SK-N-SH (cell line): ENCODE measurements around the gene TAOK3. TPM values are rescaled to one million over a fixed set of nuclear protein-coding genes. Genes with fewer than 3 reads are reported as not detected.

Experiments
- CTCF ChIA-PET: fragments of 300-600, 350-600 bp; formaldehyde crosslinking; extraction: SDS; loops from one replicate; lab custom pipeline; 2021; lab: Yijun Ruan, JAX
- POLR2A ChIA-PET: fragments of 350-600 bp; sonication (Branson Sonifier 250); formaldehyde crosslinking; extraction: SDS; loops from one replicate; lab custom pipeline; 2020; ENCODE audit warnings: antibody characterized with exemption, inconsistent platforms; lab: Yijun Ruan, JAX
- DNase-seq: peaks from one replicate; pipeline ENCODE4 v3.0.0; 2012
- H2AFZ ChIP-seq: fragments of 200-600 bp; sonication (generic); 2 replicates; pipeline ENCODE4 v1.8.1; 2016; ENCODE audit warnings: antibody characterized with exemption, mild to moderate bottlenecking, low read depth
- H3F3A ChIP-seq: fragments of 200-600 bp; sonication (generic); replicated peaks from 2 replicates; pipeline ENCODE3; 2016; ENCODE audit warnings: antibody characterized with exemption, mild to moderate bottlenecking; ENCODE audit not compliant: insufficient read depth
- H3K27ac ChIP-seq, 2 experiments: fragments of 200-500 bp in 1 of 2; fragments of 200-600 bp in 1 of 2; sonication (Bioruptor generic) in 1 of 2; sonication (generic), shearing (Covaris generic) in 1 of 2; 2 replicates each; pipeline versions ENCODE4 v1.5.1 to v1.6.1; 2014 to 2016; ENCODE audit warnings: low read depth in 2 of 2, inconsistent platforms in 1 of 2, low read length in 1 of 2, mild to moderate bottlenecking in 1 of 2, mixed read lengths in 1 of 2
- H3K27me3 ChIP-seq: fragments of 200-600 bp; sonication (generic), shearing (Covaris generic); 2 replicates; pipeline ENCODE4 v1.6.1; 2016; ENCODE audit warnings: mixed run types; ENCODE audit not compliant: insufficient read depth
- H3K36me3 ChIP-seq, 2 experiments: fragments of 200-500 bp in 1 of 2; fragments of 200-600 bp in 1 of 2; sonication (Bioruptor generic) in 1 of 2; sonication (generic) in 1 of 2; replicated peaks in 1 of 2; 2 replicates each; pipeline versions ENCODE3 to v1.5.1; 2014 to 2016; ENCODE audit warnings: low read length in 1 of 2, mild to moderate bottlenecking in 1 of 2; ENCODE audit not compliant: insufficient read depth in 2 of 2, control insufficient read depth in 1 of 2
- H3K4me1 ChIP-seq, 2 experiments: fragments of 200-500 bp in 1 of 2; fragments of 200-600 bp in 1 of 2; sonication (Bioruptor generic) in 1 of 2; sonication (generic), shearing (Covaris generic) in 1 of 2; 2 replicates each; pipeline versions ENCODE4 v1.5.1 to v1.6.1; 2014 to 2016; ENCODE audit warnings: low read depth in 1 of 2, low read length in 1 of 2, mixed run types in 1 of 2; ENCODE audit not compliant: insufficient read depth in 2 of 2, control insufficient read depth in 1 of 2
- H3K4me2 ChIP-seq: fragments of 200-600 bp; sonication (generic), shearing (Covaris generic); 2 replicates; pipeline ENCODE4 v1.6.1; 2017; ENCODE audit warnings: mixed run types
- H3K4me3 ChIP-seq, 2 experiments: fragments of 200-500 bp in 1 of 2; fragments of 200-600 bp in 1 of 2; sonication (Bioruptor generic) in 1 of 2; sonication (generic), shearing (Covaris generic) in 1 of 2; 2 replicates each; pipeline versions ENCODE4 v1.5.1 to v1.8.1; 2014 to 2016; ENCODE audit warnings: low read depth in 2 of 2, inconsistent platforms in 1 of 2, low read length in 1 of 2, mild to moderate bottlenecking in 1 of 2, mixed read lengths in 1 of 2, moderate library complexity in 1 of 2
- H3K79me2 ChIP-seq: fragments of 200-600 bp; sonication (generic); 2 replicates; pipeline ENCODE4 v1.8.1; 2017; ENCODE audit warnings: mild to moderate bottlenecking; ENCODE audit not compliant: insufficient read depth
- H3K9ac ChIP-seq: fragments of 200-600 bp; sonication (generic); 2 replicates; pipeline ENCODE4 v1.6.1; 2017; ENCODE audit warnings: mixed run types
- H3K9me2 ChIP-seq: fragments of 200-600 bp; sonication (generic); 2 replicates; pipeline ENCODE4 v1.6.1; 2017; ENCODE audit warnings: mixed run types
- H3K9me3 ChIP-seq: fragments of 200-600 bp; sonication (generic); 2 replicates; pipeline ENCODE4 v1.6.1; 2017; ENCODE audit warnings: mixed run types, mild to moderate bottlenecking, moderate library complexity
- H4K20me1 ChIP-seq: fragments of 200-600 bp; sonication (generic); 2 replicates; pipeline ENCODE4 v1.6.1; 2017; ENCODE audit warnings: mild to moderate bottlenecking, mixed run types; ENCODE audit not compliant: insufficient read depth
- CTCF ChIP-seq: fragments of 200-600 bp; sonication (generic); IDR thresholded peaks from 2 replicates; pipeline ENCODE4 v1.6.1; 2017; ENCODE audit warnings: antibody characterized with exemption, mild to moderate bottlenecking, moderate library complexity
- FOSL2 ChIP-seq: IDR thresholded peaks from 2 replicates; pipeline ENCODE4 v1.4.0; 2012; ENCODE audit warnings: low read depth, mild to moderate bottlenecking, moderate library complexity, borderline replicate concordance
- FOXJ3 ChIP-seq: sonication (generic); formaldehyde crosslinking; IDR thresholded peaks from 2 replicates; pipeline ENCODE4 v1.5.1; 2020; ENCODE audit warnings: mild to moderate bottlenecking, missing genetic modification reagents
- FOXM1 ChIP-seq: IDR thresholded peaks from 2 replicates; pipeline ENCODE4 v1.4.0; 2012; ENCODE audit warnings: low read depth, mild to moderate bottlenecking
- GABPA ChIP-seq: IDR thresholded peaks from 2 replicates; pipeline ENCODE4 v1.4.0; 2012; ENCODE audit warnings: low read depth, mild to moderate bottlenecking
- MEF2A ChIP-seq: IDR thresholded peaks from 2 replicates; pipeline ENCODE4 v1.4.0; 2012; ENCODE audit warnings: low read depth, borderline replicate concordance
- MXI1 ChIP-seq: IDR thresholded peaks from 2 replicates; pipeline ENCODE4 v1.6.1; 2012; ENCODE audit warnings: mild to moderate bottlenecking, low read depth, low read length, improper control_type of control experiment
- NFIC ChIP-seq: IDR thresholded peaks from 2 replicates; pipeline ENCODE4 v1.4.0; 2012; ENCODE audit warnings: borderline replicate concordance
- POLR2AphosphoS5 ChIP-seq: IDR thresholded peaks from 2 replicates; pipeline ENCODE4 v1.6.1; 2012; ENCODE audit warnings: low read depth, low read length
- RFX5 ChIP-seq: IDR thresholded peaks from 2 replicates; pipeline ENCODE4 v1.6.1; 2012; ENCODE audit warnings: mild to moderate bottlenecking, improper control_type of control experiment, low read length
- RXRA ChIP-seq: IDR thresholded peaks from 2 replicates; pipeline ENCODE4 v1.4.0; 2012; ENCODE audit warnings: low read depth, mild to moderate bottlenecking, borderline replicate concordance
- SIN3A ChIP-seq: IDR thresholded peaks from 2 replicates; pipeline ENCODE4 v1.6.1; 2012; ENCODE audit warnings: low read depth, mild to moderate bottlenecking, low read length, moderate library complexity, borderline replicate concordance
- TEAD4 ChIP-seq: IDR thresholded peaks from 2 replicates; pipeline ENCODE4 v1.4.0; 2012; ENCODE audit warnings: mild to moderate bottlenecking, borderline replicate concordance; ENCODE audit not compliant: insufficient read depth
- USF1 ChIP-seq: IDR thresholded peaks from 2 replicates; pipeline ENCODE4 v1.4.0; 2012; ENCODE audit warnings: low read depth, borderline replicate concordance
- WGBS: methylation state at CpG from one replicate; pipeline ENCODE4 v1.1.6; 2017; ENCODE audit warnings: low lambda C conversion rate; 5-methylcytosine and 5-hydroxymethylcytosine counted together
- polyA plus RNA-seq, 3 experiments: library from polyadenylated mRNA; depleted of rRNA; stranded (reverse); fragments of >200 nt; gene quantifications; 2 replicates each; pipeline ENCODE4 v1.2.3, GENCODE V29; 2012
- TF ChIP-seq, protein P1 (sequence below): IDR thresholded peaks from 2 replicates; pipeline ENCODE4 v1.4.0; 2012; ENCODE audit warnings: low read depth, borderline replicate concordance

The TAOK3 gene
- polyA plus RNA-seq, 1 of the 3 experiments (the other 2 are of a cell fraction) = 18.1 TPM

- peaks cover 25% of the 10 kb centered on the region for H3K79me2 ChIP-seq
- no peak overlapping the region for H3K4me3 ChIP-seq
- H3K4me2 ChIP-seq = no peak overlapping the region
- no peaks in the 10 kb centered on the region for H3K9me2 ChIP-seq
- no peak overlapping the region for H2AFZ ChIP-seq
- no peaks in the 10 kb centered on the region for H3K9me3 ChIP-seq
- ChIA-PET CTCF (interaction anchor here (1.3 kb wide), 1 partner anchor 153 kb away, joined by 3 read pairs; no protein-coding TSS in a partner anchor), POLR2A (no interaction called here)
- peaks cover 0 to 20% of the 10 kb centered on the region in 2 experiments; a peak in 2 of 4 replicates for H3K4me1 ChIP-seq
- 79% methylated on average over 6 of the region's 6 CpGs for WGBS
- H4K20me1 ChIP-seq = no peaks in the 10 kb centered on the region
- DNase-seq = no peak
- H3F3A ChIP-seq = no peaks in the 10 kb centered on the region
- no peak overlapping the region for H3K9ac ChIP-seq
- H3K36me3 ChIP-seq = peaks cover 0 to 3% of the 10 kb centered on the region in 2 experiments
- no peak overlapping the region for H3K27ac ChIP-seq
- no peaks in the 10 kb centered on the region for H3K27me3 ChIP-seq
- no peak for TF ChIP-seq NFIC
- TF ChIP-seq TEAD4 = no peak
Observed at GRCh38 chr12:118337194-118337838, 35.4 kb downstream of the TAOK3 start.

GRCh38 chr12:118336123-118336522 lies 36.6 kb downstream of the TAOK3 start:
- no peaks in the 10 kb centered on the region for H3K27me3 ChIP-seq

DNA sequence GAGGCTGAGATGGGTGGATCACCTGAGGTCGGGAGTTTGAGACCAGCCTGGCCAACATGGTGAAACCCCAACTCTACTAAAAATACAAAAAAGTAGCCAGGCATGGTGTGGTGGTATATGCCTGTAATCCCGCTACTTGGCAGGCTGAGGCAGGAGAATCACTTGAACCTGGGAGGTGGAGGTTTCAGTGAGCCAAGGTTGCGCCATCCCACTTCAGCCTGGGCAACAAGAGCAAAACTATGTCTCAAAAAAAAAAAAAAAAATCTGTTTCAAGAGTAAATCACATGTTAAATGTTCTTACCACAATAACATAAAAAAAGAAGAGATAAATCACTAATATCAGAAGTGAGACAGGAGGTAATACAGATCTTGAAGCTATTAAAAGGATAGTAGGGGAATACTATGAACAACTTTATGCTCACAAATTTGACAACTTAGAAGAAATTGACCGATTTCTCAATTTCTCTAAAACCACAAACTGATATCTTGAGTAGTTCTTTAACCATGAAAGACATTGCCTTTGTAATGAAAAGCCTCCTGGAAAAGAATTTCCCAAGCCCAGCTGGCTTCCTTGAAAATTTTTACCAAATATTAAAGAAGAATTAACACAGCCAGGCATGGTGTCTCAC lies 37.7 kb downstream of the TAOK3 start:
- H3K4me2 ChIP-seq = no peak overlapping the region
- H3K9me2 ChIP-seq = no peaks in the 10 kb centered on the region
- TF ChIP-seq TEAD4 (no peak), RXRA (no peak), GABPA (no peak), SIN3A (no peak), USF1 (no peak), FOXM1 (no peak), NFIC (no peak), MXI1 (no peak), FOXJ3 (no peak), RFX5 (no peak), FOSL2 (no peak), MEF2A (no peak), POLR2AphosphoS5 (no peak), CTCF (no peak)
- TF ChIP-seq, protein P1, sequence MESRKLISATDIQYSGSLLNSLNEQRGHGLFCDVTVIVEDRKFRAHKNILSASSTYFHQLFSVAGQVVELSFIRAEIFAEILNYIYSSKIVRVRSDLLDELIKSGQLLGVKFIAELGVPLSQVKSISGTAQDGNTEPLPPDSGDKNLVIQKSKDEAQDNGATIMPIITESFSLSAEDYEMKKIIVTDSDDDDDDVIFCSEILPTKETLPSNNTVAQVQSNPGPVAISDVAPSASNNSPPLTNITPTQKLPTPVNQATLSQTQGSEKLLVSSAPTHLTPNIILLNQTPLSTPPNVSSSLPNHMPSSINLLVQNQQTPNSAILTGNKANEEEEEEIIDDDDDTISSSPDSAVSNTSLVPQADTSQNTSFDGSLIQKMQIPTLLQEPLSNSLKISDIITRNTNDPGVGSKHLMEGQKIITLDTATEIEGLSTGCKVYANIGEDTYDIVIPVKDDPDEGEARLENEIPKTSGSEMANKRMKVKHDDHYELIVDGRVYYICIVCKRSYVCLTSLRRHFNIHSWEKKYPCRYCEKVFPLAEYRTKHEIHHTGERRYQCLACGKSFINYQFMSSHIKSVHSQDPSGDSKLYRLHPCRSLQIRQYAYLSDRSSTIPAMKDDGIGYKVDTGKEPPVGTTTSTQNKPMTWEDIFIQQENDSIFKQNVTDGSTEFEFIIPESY = no peak
- H3K36me3 ChIP-seq = peaks cover 0 to 3% of the 10 kb centered on the region in 2 experiments
- H2AFZ ChIP-seq = no peak overlapping the region
- H3K79me2 ChIP-seq = peaks cover 21% of the 10 kb centered on the region
- H4K20me1 ChIP-seq = no peaks in the 10 kb centered on the region
- H3K27ac ChIP-seq = no peak overlapping the region
- no peak overlapping the region for H3K4me3 ChIP-seq
- peaks cover 15 to 33% of the 10 kb centered on the region in 2 experiments; a peak in 3 of 4 replicates for H3K4me1 ChIP-seq
- POLR2A ChIA-PET = no interaction called here
- DNase-seq = no peak
- over 99% methylated on average over 4 of the region's 4 CpGs for WGBS
- no peaks in the 10 kb centered on the region for H3K9me3 ChIP-seq
- no peaks in the 10 kb centered on the region for H3K27me3 ChIP-seq
- H3F3A ChIP-seq = peaks cover 13% of the 10 kb centered on the region
- H3K9ac ChIP-seq = no peak overlapping the region
- CTCF ChIA-PET = interaction anchor here (0.6 to 2.3 kb wide), 3 partner anchors 41 to 152 kb away, joined by 3 to 13 read pairs (median 3); partner anchors contain the start of gene SUDS3

More at GRCh38 chr12:118336123-118336522, 36.6 kb downstream of the TAOK3 start:
- CTCF ChIA-PET = interaction anchor here (2.3 kb wide), 1 partner anchor 40 kb away, joined by 13 read pairs; the partner anchor contains the start of gene SUDS3
- H3K4me2 ChIP-seq = no peak overlapping the region
- H3K27ac ChIP-seq = no peak overlapping the region
- H2AFZ ChIP-seq = no peak overlapping the region
- no peaks in the 10 kb centered on the region for H3K9me2 ChIP-seq
- H3F3A ChIP-seq = peaks cover 3% of the 10 kb centered on the region
- H3K4me3 ChIP-seq = no peak overlapping the region
- POLR2A ChIA-PET = no interaction called here
- no peaks in the 10 kb centered on the region for H4K20me1 ChIP-seq
- H3K79me2 ChIP-seq = peaks cover 24% of the 10 kb centered on the region
- no peak for TF ChIP-seq RXRA
- H3K9me3 ChIP-seq = no peaks in the 10 kb centered on the region
- H3K36me3 ChIP-seq = peaks cover 0 to 3% of the 10 kb centered on the region in 2 experiments
- DNase-seq = no peak
- peaks cover 9 to 25% of the 10 kb centered on the region in 2 experiments; a peak in 3 of 4 replicates for H3K4me1 ChIP-seq
- WGBS = 68% methylated on average over 2 of the region's 2 CpGs
- H3K9ac ChIP-seq = no peak overlapping the region
